ENCODE results near the gene SLC25A39. TPM values are rescaled to one million over a fixed set of nuclear protein-coding genes. Genes with fewer than 3 reads are reported as not detected.
A peak's percentile ranks its signal among the peaks of the same experiment; 100 is the strongest.
"Not testable (repeated sequence)": the region's sequence is repeated elsewhere in the genome, so short reads cannot be mapped to it uniquely, and the experiment has no call there.

Gene SLC25A39
- total and polyA plus RNA-seq, 12 donors: 100.0 to 262 (median 157) TPM

DNA sequence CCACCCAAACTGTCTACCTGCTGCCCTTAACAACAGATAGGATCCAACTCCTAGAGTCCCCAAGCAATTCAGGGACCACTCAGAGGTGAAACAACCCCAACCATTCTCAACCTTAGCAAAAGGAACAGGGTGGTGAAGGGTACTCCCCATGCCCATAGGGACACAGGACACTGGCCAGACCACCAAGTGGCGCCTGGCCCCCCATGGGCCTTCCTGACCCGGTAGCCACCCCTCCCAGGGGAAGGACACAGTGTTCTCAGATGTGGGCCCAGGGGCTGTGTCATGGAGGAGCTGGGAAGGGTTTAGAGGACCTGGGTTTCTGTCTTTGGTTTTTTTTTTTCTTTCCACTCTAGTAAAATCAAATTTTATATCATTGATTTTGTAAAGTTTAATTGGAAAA, 9.7 kb upstream of the SLC25A39 start:
- Histone ChIP-seq H3K27ac (peak overlapping the region in 1 of 5 donors; percentile 29), H3K9me3 (replicated peaks in 1 of 3) (no peaks in the 10 kb centered on the region), H3K36me3 (replicated peaks in 1 of 2) (no peaks in the 10 kb centered on the region), H3K4me3 (no peak overlapping the region), H3K27me3 (no peaks in the 10 kb centered on the region), H3K4me1 (replicated peaks in 1 of 2) (peaks cover 0 to 10% of the 10 kb centered on the region in 2 donors)
- 51 to 60% (median 54%) methylated on average over 2 of the region's 2 CpGs for WGBS, 4 donors
- TF ChIP-seq, protein P1, sequence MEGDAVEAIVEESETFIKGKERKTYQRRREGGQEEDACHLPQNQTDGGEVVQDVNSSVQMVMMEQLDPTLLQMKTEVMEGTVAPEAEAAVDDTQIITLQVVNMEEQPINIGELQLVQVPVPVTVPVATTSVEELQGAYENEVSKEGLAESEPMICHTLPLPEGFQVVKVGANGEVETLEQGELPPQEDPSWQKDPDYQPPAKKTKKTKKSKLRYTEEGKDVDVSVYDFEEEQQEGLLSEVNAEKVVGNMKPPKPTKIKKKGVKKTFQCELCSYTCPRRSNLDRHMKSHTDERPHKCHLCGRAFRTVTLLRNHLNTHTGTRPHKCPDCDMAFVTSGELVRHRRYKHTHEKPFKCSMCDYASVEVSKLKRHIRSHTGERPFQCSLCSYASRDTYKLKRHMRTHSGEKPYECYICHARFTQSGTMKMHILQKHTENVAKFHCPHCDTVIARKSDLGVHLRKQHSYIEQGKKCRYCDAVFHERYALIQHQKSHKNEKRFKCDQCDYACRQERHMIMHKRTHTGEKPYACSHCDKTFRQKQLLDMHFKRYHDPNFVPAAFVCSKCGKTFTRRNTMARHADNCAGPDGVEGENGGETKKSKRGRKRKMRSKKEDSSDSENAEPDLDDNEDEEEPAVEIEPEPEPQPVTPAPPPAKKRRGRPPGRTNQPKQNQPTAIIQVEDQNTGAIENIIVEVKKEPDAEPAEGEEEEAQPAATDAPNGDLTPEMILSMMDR (IDR thresholded peaks at IDR 0.05): no peak
- no peak for TF ChIP-seq POLR2A (IDR thresholded peaks at IDR 0.05)
- intact Hi-C loops (cut with DNase I): no loop called here
- DNase-seq: no peak

DNA sequence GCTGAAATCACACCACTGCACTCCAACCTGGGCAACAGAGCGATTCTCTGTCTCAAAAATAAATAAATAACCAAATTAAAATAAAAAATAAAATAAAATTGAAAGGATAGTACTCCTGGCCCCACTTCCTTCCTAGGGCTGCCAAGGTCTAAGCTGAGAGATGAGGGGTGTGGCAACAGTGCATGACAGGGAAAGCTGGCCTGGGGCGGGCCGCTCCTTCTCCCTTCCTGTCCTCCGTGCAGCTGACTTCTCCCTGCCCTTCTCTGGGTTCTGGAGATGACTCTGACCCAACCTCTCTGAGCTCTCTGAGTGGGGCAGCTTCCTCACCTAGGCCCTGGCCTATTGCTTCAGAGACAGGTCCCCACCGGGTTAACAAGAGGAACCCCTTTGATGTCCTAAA, 8.7 kb upstream of the SLC25A39 start:
- no peak overlapping the region for H3K4me3 ChIP-seq
- H3K27me3 ChIP-seq: no peaks in the 10 kb centered on the region
- WGBS, 4 donors: 56 to 71% (median 63%) methylated on average over 5 of the region's 5 CpGs
- H3K36me3 ChIP-seq (replicated peaks in 1 of 2): no peaks in the 10 kb centered on the region
- no peaks in the 10 kb centered on the region for H3K9me3 ChIP-seq (replicated peaks in 1 of 3)
- DNase-seq: peak in 1 of 7 donors; percentile 42
- H3K4me1 ChIP-seq (replicated peaks in 1 of 2): peaks cover 0 to 10% of the 10 kb centered on the region in 2 donors
- peak overlapping the region in 1 of 5 donors; percentile 29 for H3K27ac ChIP-seq
- TF ChIP-seq POLR2A (IDR thresholded peaks at IDR 0.05): no peak
- TF ChIP-seq, protein P1 (IDR thresholded peaks at IDR 0.05): no peak
- intact Hi-C loops (cut with DNase I): no loop called here

DNA sequence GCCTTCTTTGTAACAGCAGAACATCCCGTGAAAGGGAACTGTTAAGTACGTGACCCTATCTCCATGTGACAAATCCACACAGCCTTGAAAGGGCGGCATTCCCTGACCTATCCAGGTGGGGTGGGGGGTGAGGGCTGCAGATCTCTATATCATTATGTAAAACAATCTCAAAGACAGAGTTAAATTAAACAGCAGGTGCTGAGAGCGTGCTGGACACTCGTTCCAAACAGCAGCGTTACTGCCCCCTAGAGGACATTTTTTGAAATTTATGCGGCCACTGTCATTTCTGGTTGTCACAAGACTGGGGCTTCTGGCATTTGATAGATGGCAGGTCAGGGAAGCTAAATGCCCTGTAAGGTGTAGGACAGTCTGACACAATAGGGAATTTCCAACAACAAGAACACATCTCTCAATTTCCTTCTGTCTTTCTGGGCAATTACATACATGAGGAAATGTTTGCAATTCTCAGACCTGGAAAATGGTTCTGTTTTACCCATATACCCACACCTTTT, 6.7 kb upstream of the SLC25A39 start:
- peak; percentile 67 to 94 (median 82) for DNase-seq
- Histone ChIP-seq H3K27me3 (no peaks in the 10 kb centered on the region), H3K9me3 (replicated peaks in 1 of 3) (no peaks in the 10 kb centered on the region), H3K4me3 (no peak overlapping the region), H3K4me1 (replicated peaks in 1 of 2) (peaks cover 2 to 18% of the 10 kb centered on the region in 2 donors), H3K36me3 (replicated peaks in 1 of 2) (no peaks in the 10 kb centered on the region), H3K27ac (no peak overlapping the region)
- intact Hi-C loops (cut with DNase I): no loop called here
- TF ChIP-seq, protein P1 (IDR thresholded peaks at IDR 0.05): peak; percentile 75 to 90 (median 84)
- TF ChIP-seq POLR2A (IDR thresholded peaks at IDR 0.05): no peak
- WGBS, 4 donors: 0 to 4% (median 1%) methylated on average over 5 to 7 of the region's 7 CpGs

- H3K27me3 ChIP-seq; H3K9me3 ChIP-seq (replicated peaks in 1 of 3); H3K27ac ChIP-seq; DNase-seq; intact Hi-C loops (cut with DNase I); H3K4me3 ChIP-seq; H3K36me3 ChIP-seq (replicated peaks in 1 of 2): not testable (repeated sequence)
- 80 to 89% (median 84%) methylated on average over 5 of the region's 5 CpGs for WGBS, 4 donors
- peaks cover 8 to 28% of the 10 kb centered on the region in 2 donors for H3K4me1 ChIP-seq (replicated peaks in 1 of 2)
These were observed 5.6 kb upstream of the SLC25A39 start for GRCh38 chr17:44330263-44330662.

GRCh38 chr17:44329516-44329915, 4.9 kb upstream of the SLC25A39 start:
- H3K27ac ChIP-seq; H3K36me3 ChIP-seq (replicated peaks in 1 of 2); H3K9me3 ChIP-seq (replicated peaks in 1 of 3); H3K4me3 ChIP-seq; intact Hi-C loops (cut with DNase I); H3K27me3 ChIP-seq; DNase-seq: not testable (repeated sequence)
- WGBS, 4 donors: 83 to 90% (median 89%) methylated on average over 7 of the region's 7 CpGs
- H3K4me1 ChIP-seq (replicated peaks in 1 of 2): peaks cover 8 to 28% of the 10 kb centered on the region in 2 donors

Data from adrenal gland (tissue), 12 donors.